ENCODE data around the gene FOXI2.

FOXI2 gene

GRCh38 chr10:127734753-127735152 is 2.2 kb upstream of the FOXI2 start:
- Histone ChIP-seq H3K79me1 (replicated peaks; ENCODE audit: low read length, poor library complexity, severe bottlenecking) (no peaks in the 10 kb centered on the region), H4K8ac (ENCODE audit: low read length) (no peak overlapping the region), H3K23ac (ENCODE audit: low read length in 2 of 2) (no peak overlapping the region), H3K4me1 (ENCODE audit: control insufficient read depth, insufficient read depth, low read depth, low read length) (peaks cover 15% of the 10 kb centered on the region), H4K91ac (ENCODE audit: low read length) (no peak overlapping the region), H2AFZ (ENCODE audit: low read depth, low read length) (no peak overlapping the region), H3K4me3 (ENCODE audit: insufficient read depth in 1 of 2, low read depth in 1 of 2, low read length in 2 of 2) (no peak overlapping the region), H2BK12ac (ENCODE audit: low read length in 2 of 2) (no peak overlapping the region), H2AK5ac (ENCODE audit: low read length, severe bottlenecking) (no peak overlapping the region), H3K4ac (ENCODE audit: low read depth in 1 of 2, low read length in 2 of 2) (no peak overlapping the region), H3K9ac (ENCODE audit: low read length) (no peak overlapping the region), H3K27me3 (ENCODE audit: control insufficient read depth in 1 of 2, insufficient read depth in 1 of 2, low read length in 2 of 2) (peaks cover 67 to 68% of the 10 kb centered on the region in 2 experiments), H3K36me3 (ENCODE audit: control insufficient read depth in 1 of 2, insufficient read depth in 2 of 2, low read depth in 1 of 2, low read length in 2 of 2) (no peaks in the 10 kb centered on the region), H3K9me3 (ENCODE audit: control insufficient read depth, low read length) (peaks cover 4% of the 10 kb centered on the region), H3K4me2 (ENCODE audit: low read length, poor library complexity, severe bottlenecking) (no peak overlapping the region), H2BK120ac (ENCODE audit: low read depth, low read length) (no peak overlapping the region), H3K14ac (ENCODE audit: low read length in 2 of 2) (no peak overlapping the region), H2BK15ac (ENCODE audit: low read depth, poor library complexity, severe bottlenecking) (no peak overlapping the region), H3K27ac (ENCODE audit: low read length, poor library complexity, severe bottlenecking) (no peak overlapping the region), H3K18ac (ENCODE audit: low read depth in 1 of 2, low read length in 2 of 2) (no peak overlapping the region), H2BK5ac (ENCODE audit: low read depth, low read length, poor library complexity, severe bottlenecking) (no peak overlapping the region)
- WGBS, result 25% methylated on average over 11 of the region's 11 CpGs
- no peak for DNase-seq

GRCh38 chr10:127735156-127735555 is 1.8 kb upstream of the FOXI2 start:
- Histone ChIP-seq H2BK12ac (ENCODE audit: low read length in 2 of 2) (no peak overlapping the region), H3K9me3 (ENCODE audit: control insufficient read depth, low read length) (no peaks in the 10 kb centered on the region), H2BK120ac (ENCODE audit: low read depth, low read length) (no peak overlapping the region), H3K14ac (ENCODE audit: low read length in 2 of 2) (no peak overlapping the region), H3K27ac (ENCODE audit: low read length, poor library complexity, severe bottlenecking) (no peak overlapping the region), H3K23ac (ENCODE audit: low read length in 2 of 2) (no peak overlapping the region), H2BK5ac (ENCODE audit: low read depth, low read length, poor library complexity, severe bottlenecking) (no peak overlapping the region), H3K4me2 (ENCODE audit: low read length, poor library complexity, severe bottlenecking) (no peak overlapping the region), H2BK15ac (ENCODE audit: low read depth, poor library complexity, severe bottlenecking) (no peak overlapping the region), H3K27me3 (ENCODE audit: control insufficient read depth in 1 of 2, insufficient read depth in 1 of 2, low read length in 2 of 2) (peaks cover 67 to 68% of the 10 kb centered on the region in 2 experiments), H2AK5ac (ENCODE audit: low read length, severe bottlenecking) (no peak overlapping the region), H2AFZ (ENCODE audit: low read depth, low read length) (no peak overlapping the region), H4K91ac (ENCODE audit: low read length) (no peak overlapping the region), H3K79me1 (replicated peaks; ENCODE audit: low read length, poor library complexity, severe bottlenecking) (no peaks in the 10 kb centered on the region), H3K4ac (ENCODE audit: low read depth in 1 of 2, low read length in 2 of 2) (no peak overlapping the region), H3K36me3 (ENCODE audit: control insufficient read depth in 1 of 2, insufficient read depth in 2 of 2, low read depth in 1 of 2, low read length in 2 of 2) (no peaks in the 10 kb centered on the region), H3K18ac (ENCODE audit: low read depth in 1 of 2, low read length in 2 of 2) (no peak overlapping the region), H4K8ac (ENCODE audit: low read length) (no peak overlapping the region), H3K4me3 (ENCODE audit: insufficient read depth in 1 of 2, low read depth in 1 of 2, low read length in 2 of 2) (no peak overlapping the region), H3K4me1 (ENCODE audit: control insufficient read depth, insufficient read depth, low read depth, low read length) (peaks cover 15% of the 10 kb centered on the region), H3K9ac (ENCODE audit: low read length) (no peak overlapping the region)
- DNase-seq, result no peak
- 10% methylated on average over 8 of the region's 13 CpGs for WGBS

- Histone ChIP-seq H3K4me2 (ENCODE audit: low read length, poor library complexity, severe bottlenecking) (no peak overlapping the region), H4K8ac (ENCODE audit: low read length) (no peak overlapping the region), H2BK15ac (ENCODE audit: low read depth, poor library complexity, severe bottlenecking) (no peak overlapping the region), H3K18ac (ENCODE audit: low read depth in 1 of 2, low read length in 2 of 2) (no peak overlapping the region), H2BK12ac (ENCODE audit: low read length in 2 of 2) (no peak overlapping the region), H3K9ac (ENCODE audit: low read length) (no peak overlapping the region), H2AFZ (ENCODE audit: low read depth, low read length) (no peak overlapping the region), H3K79me1 (replicated peaks; ENCODE audit: low read length, poor library complexity, severe bottlenecking) (no peaks in the 10 kb centered on the region), H3K14ac (ENCODE audit: low read length in 2 of 2) (no peak overlapping the region), H3K4me3 (ENCODE audit: insufficient read depth in 1 of 2, low read depth in 1 of 2, low read length in 2 of 2) (no peak overlapping the region), H3K9me3 (ENCODE audit: control insufficient read depth, low read length) (no peaks in the 10 kb centered on the region), H3K36me3 (ENCODE audit: control insufficient read depth in 1 of 2, insufficient read depth in 2 of 2, low read depth in 1 of 2, low read length in 2 of 2) (no peaks in the 10 kb centered on the region), H3K23ac (ENCODE audit: low read length in 2 of 2) (no peak overlapping the region), H3K4ac (ENCODE audit: low read depth in 1 of 2, low read length in 2 of 2) (no peak overlapping the region), H3K27me3 (ENCODE audit: control insufficient read depth in 1 of 2, insufficient read depth in 1 of 2, low read length in 2 of 2) (peaks cover 70 to 71% of the 10 kb centered on the region in 2 experiments), H4K91ac (ENCODE audit: low read length) (no peak overlapping the region), H2BK120ac (ENCODE audit: low read depth, low read length) (no peak overlapping the region), H3K27ac (ENCODE audit: low read length, poor library complexity, severe bottlenecking) (no peak overlapping the region), H3K4me1 (ENCODE audit: control insufficient read depth, insufficient read depth, low read depth, low read length) (peaks cover 15% of the 10 kb centered on the region), H2AK5ac (ENCODE audit: low read length, severe bottlenecking) (no peak overlapping the region), H2BK5ac (ENCODE audit: low read depth, low read length, poor library complexity, severe bottlenecking) (no peak overlapping the region)
- DNase-seq, result no peak
- WGBS, result 5% methylated on average over 20 of the region's 24 CpGs
Measured at GRCh38 chr10:127735723-127736221, 1.2 kb upstream of the FOXI2 start.

GRCh38 chr10:127736222-127736914 is 617 bp upstream of the FOXI2 start:
- H3K27me3 ChIP-seq (ENCODE audit: control insufficient read depth in 1 of 2, insufficient read depth in 1 of 2, low read length in 2 of 2), result peaks cover 71 to 74% of the 10 kb centered on the region in 2 experiments
- H2BK12ac ChIP-seq (ENCODE audit: low read length in 2 of 2), result no peak overlapping the region
- H3K4me2 ChIP-seq (ENCODE audit: low read length, poor library complexity, severe bottlenecking), result no peak overlapping the region
- H2AFZ ChIP-seq (ENCODE audit: low read depth, low read length), result no peak overlapping the region
- H4K8ac ChIP-seq (ENCODE audit: low read length), result no peak overlapping the region
- H3K27ac ChIP-seq (ENCODE audit: low read length, poor library complexity, severe bottlenecking), result no peak overlapping the region
- peaks cover 15% of the 10 kb centered on the region for H3K4me1 ChIP-seq (ENCODE audit: control insufficient read depth, insufficient read depth, low read depth, low read length)
- no peaks in the 10 kb centered on the region for H3K9me3 ChIP-seq (ENCODE audit: control insufficient read depth, low read length)
- no peak overlapping the region for H4K91ac ChIP-seq (ENCODE audit: low read length)
- no peak overlapping the region for H3K23ac ChIP-seq (ENCODE audit: low read length in 2 of 2)
- no peaks in the 10 kb centered on the region for H3K36me3 ChIP-seq (ENCODE audit: control insufficient read depth in 1 of 2, insufficient read depth in 2 of 2, low read depth in 1 of 2, low read length in 2 of 2)
- H3K79me1 ChIP-seq (replicated peaks; ENCODE audit: low read length, poor library complexity, severe bottlenecking), result no peaks in the 10 kb centered on the region
- H3K9ac ChIP-seq (ENCODE audit: low read length), result no peak overlapping the region
- no peak overlapping the region for H3K4me3 ChIP-seq (ENCODE audit: insufficient read depth in 1 of 2, low read depth in 1 of 2, low read length in 2 of 2)
- H3K4ac ChIP-seq (ENCODE audit: low read depth in 1 of 2, low read length in 2 of 2), result no peak overlapping the region
- no peak overlapping the region for H2BK5ac ChIP-seq (ENCODE audit: low read depth, low read length, poor library complexity, severe bottlenecking)
- no peak overlapping the region for H3K18ac ChIP-seq (ENCODE audit: low read depth in 1 of 2, low read length in 2 of 2)
- H2AK5ac ChIP-seq (ENCODE audit: low read length, severe bottlenecking), result no peak overlapping the region
- no peak for DNase-seq
- WGBS, result 2% methylated on average over 66 of the region's 66 CpGs
- no peak overlapping the region for H2BK15ac ChIP-seq (ENCODE audit: low read depth, poor library complexity, severe bottlenecking)
- H3K14ac ChIP-seq (ENCODE audit: low read length in 2 of 2), result no peak overlapping the region
- no peak overlapping the region for H2BK120ac ChIP-seq (ENCODE audit: low read depth, low read length)

All from mesenchymal stem cell (in vitro differentiated cells and primary cell).